GM12891 (cell line): ENCODE measurements around the gene ANAPC1.

ENCODE experiments used
- PAX5 ChIP-seq: IDR thresholded peaks from 2 replicates; pipeline ENCODE4 v1.6.1; 2011; ENCODE audit warnings: low read length, moderate library complexity, mild to moderate bottlenecking; ENCODE audit not compliant: insufficient read depth, severe bottlenecking
- POLR2A ChIP-seq: IDR thresholded peaks from 2 replicates; pipeline ENCODE4 v1.6.1; 2011; ENCODE audit warnings: low read depth, low read length, control low read depth
- POLR2AphosphoS5 ChIP-seq: IDR thresholded peaks from 2 replicates; pipeline ENCODE4 v1.6.1; 2011; ENCODE audit warnings: low read depth, low read length, control low read depth
- POU2F2 ChIP-seq: IDR thresholded peaks from 2 replicates; pipeline ENCODE4 v1.6.1; 2011; ENCODE audit warnings: low read depth, mild to moderate bottlenecking, control low read depth, low read length, moderate library complexity
- SPI1 ChIP-seq: IDR thresholded peaks from 2 replicates; pipeline ENCODE4 v1.6.1; 2011; ENCODE audit warnings: low read depth, low read length, control low read depth
- TAF1 ChIP-seq: IDR thresholded peaks from 2 replicates; pipeline ENCODE4 v1.6.1; 2011; ENCODE audit warnings: low read depth, low read length, control low read depth

DNA sequence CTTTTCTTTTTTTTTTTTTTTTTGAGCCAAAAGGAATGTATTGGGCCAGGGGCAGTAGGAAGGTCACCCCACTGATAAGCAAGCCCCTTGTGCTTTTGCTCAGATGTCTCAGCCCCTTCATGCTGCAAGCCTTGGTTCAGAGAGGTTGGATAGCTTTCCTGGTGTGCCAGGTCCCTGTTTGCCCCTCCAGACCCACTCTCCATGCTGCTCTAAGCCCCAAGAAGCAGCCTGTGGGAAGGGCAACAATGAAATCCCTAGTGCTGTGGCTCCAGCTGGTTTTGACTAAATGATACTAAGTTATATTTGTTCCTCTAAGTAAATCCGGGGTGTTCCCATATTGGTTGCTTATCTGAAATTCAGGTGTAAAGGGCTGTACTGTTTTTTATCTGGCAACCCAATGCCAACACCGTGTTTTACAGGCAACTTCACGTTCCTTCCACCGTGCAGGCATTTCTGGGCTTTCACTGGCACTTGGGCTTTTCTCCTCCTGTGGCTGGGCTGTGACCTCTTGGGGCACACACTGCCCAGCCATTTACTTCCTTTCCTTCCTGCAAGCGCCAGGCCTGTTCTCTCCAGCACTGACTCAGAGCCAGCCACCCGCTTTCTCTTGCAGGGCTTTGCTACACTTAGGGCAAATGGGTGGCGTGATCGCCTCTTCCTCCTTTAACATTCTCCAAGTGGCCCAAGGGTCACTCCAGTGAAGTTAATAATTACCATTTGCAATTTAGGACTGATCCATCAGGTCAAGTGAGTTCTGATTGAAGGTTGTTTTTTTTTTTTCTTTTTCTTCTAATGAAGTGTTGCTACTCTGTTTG, 36.0 kb upstream of the ANAPC1 start:
- no peak for TF ChIP-seq POLR2A
- no peak for TF ChIP-seq POLR2AphosphoS5
- no peak for TF ChIP-seq PAX5
- TF ChIP-seq POU2F2, result no peak
- TF ChIP-seq TAF1, result no peak
- TF ChIP-seq SPI1, result no peak
